Measurements from ENCODE around the gene CDA.
A peak's percentile ranks its signal among the peaks of the same experiment; 100 is the strongest.

Gene CDA

GRCh38 chr1:20648946-20649345 is 60.0 kb downstream of the CDA start:
- Histone ChIP-seq H3K9ac (no peak overlapping the region), H3K4me2 (no peak overlapping the region), H4K20me1 (peaks cover 7 to 54% (median 22%) of the 10 kb centered on the region in 11 experiments; a peak in 20 of 22 replicates), H3K9me3 (replicated peaks in 1 of 11) (no peaks in the 10 kb centered on the region), H3K36me3 (peaks cover 56 to 90% (median 70%) of the 10 kb centered on the region in 11 experiments), H3K4me1 (no peaks in the 10 kb centered on the region), H3K4me3 (no peak overlapping the region), H3K27ac (no peak overlapping the region), H3K27me3 (no peaks in the 10 kb centered on the region)
- no peak for TF ChIP-seq Cebpa-rat (IDR thresholded peaks at IDR 0.05)

DNA sequence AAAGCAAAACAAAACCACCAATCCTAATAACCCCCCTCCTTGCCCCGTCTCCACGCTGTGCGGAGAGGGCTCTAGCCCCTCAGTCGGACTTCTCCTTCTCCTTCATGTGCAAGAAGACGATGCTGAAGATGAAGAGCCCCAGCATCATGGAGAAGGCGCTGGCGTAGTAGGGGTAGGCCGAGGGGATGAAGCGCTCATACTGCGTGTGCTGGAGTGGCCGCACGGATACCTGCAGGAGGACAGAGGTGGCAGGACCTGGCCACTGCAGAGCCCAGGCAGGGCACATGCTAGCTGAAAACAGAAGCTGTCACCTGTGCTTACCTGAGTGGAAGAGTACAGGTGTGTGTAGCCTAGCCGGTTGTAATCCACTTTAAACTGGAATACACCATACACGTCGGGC is 63.4 kb downstream of the CDA start:
- TF ChIP-seq Cebpa-rat (IDR thresholded peaks at IDR 0.05), result no peak
- H3K27me3 ChIP-seq, result no peaks in the 10 kb centered on the region
- H3K4me3 ChIP-seq, result no peak overlapping the region
- H3K9me3 ChIP-seq (replicated peaks in 1 of 11), result no peaks in the 10 kb centered on the region
- peaks cover 90 to 100% (median 97%) of the 10 kb centered on the region in 11 experiments for H3K36me3 ChIP-seq
- H3K4me2 ChIP-seq, result no peak overlapping the region
- H4K20me1 ChIP-seq, result peaks cover 24 to 87% (median 53%) of the 10 kb centered on the region in 11 experiments; a peak in 21 of 22 replicates
- no peak overlapping the region for H3K27ac ChIP-seq
- H3K4me1 ChIP-seq, result no peaks in the 10 kb centered on the region
- no peak overlapping the region for H3K9ac ChIP-seq

- Histone ChIP-seq H3K27ac (no peak overlapping the region), H3K4me1 (peaks cover 2 to 13% (median 4%) of the 10 kb centered on the region in 10 experiments; a peak in 17 of 20 replicates), H3K4me2 (no peak overlapping the region), H3K9ac (no peak overlapping the region), H3K9me3 (replicated peaks in 1 of 11) (no peaks in the 10 kb centered on the region), H3K27me3 (no peaks in the 10 kb centered on the region), H4K20me1 (peaks cover 39 to 93% (median 72%) of the 10 kb centered on the region in 11 experiments; a peak in 21 of 22 replicates), H3K4me3 (no peak overlapping the region), H3K36me3 (peaks cover 98 to 100% (median 100%) of the 10 kb centered on the region in 11 experiments)
- no peak for TF ChIP-seq Cebpa-rat (IDR thresholded peaks at IDR 0.05)
Measured at GRCh38 chr1:20654104-20654690, 65.3 kb downstream of the CDA start.

GRCh38 chr1:20657024-20657423 is 68.1 kb downstream of the CDA start:
- H3K4me3 ChIP-seq, result no peak overlapping the region
- H3K27me3 ChIP-seq, result no peaks in the 10 kb centered on the region
- peaks cover 77 to 81% (median 80%) of the 10 kb centered on the region in 11 experiments for H3K36me3 ChIP-seq
- no peak overlapping the region for H3K4me2 ChIP-seq
- TF ChIP-seq Cebpa-rat (IDR thresholded peaks at IDR 0.05), result no peak
- H3K9me3 ChIP-seq (replicated peaks in 1 of 11), result no peaks in the 10 kb centered on the region
- no peak overlapping the region for H3K27ac ChIP-seq
- peak overlapping the region in 4 of 11 experiments; percentile 10 to 38 (median 15); a peak in 1 of 22 replicates for H3K9ac ChIP-seq
- peaks cover 52 to 89% (median 77%) of the 10 kb centered on the region in 11 experiments; a peak in 21 of 22 replicates for H4K20me1 ChIP-seq
- peaks cover 16 to 27% (median 20%) of the 10 kb centered on the region in 10 experiments for H3K4me1 ChIP-seq

DNA sequence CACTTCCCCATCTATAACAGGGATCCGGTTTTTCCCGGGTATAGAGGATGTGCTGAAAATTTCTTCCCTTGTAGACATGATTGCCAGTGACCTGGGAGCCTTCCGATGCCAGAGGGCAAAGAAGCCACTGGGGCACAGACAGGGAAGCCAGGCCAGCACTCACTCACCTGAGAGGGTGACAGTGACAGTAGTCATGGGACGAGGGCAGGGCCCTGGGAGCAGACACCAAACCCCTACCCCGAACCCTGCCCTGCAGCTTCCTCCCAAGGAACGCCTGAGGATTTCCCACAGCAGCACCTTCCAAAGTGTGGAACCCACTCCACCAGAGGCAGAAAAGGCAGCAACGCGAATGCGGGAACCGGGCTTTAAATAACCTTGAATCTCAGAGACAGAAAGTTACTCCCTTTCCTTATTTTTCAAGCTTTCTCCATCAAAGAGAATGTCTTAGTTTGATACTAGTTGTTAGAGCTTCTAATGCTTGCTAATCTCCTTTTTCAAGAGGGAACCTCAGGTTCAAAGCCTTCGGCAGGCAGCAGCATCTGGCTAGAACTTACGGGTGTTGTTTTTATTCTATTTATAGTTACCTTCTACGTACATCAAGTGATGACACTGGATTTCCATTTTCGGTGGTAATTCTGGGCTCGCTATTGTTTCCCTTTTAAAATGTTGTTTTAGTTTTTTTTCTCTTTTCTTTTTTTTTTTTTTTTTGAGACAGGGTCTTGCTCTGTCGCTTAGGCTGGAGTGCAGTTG is 69.4 kb downstream of the CDA start:
- peak overlapping the region in 7 of 11 experiments; percentile 3 to 87 (median 85); a peak in 4 of 22 replicates for H3K9ac ChIP-seq
- peaks cover 49 to 76% (median 65%) of the 10 kb centered on the region in 11 experiments; a peak in 21 of 22 replicates for H4K20me1 ChIP-seq
- TF ChIP-seq Cebpa-rat (IDR thresholded peaks at IDR 0.05), result no peak
- H3K4me2 ChIP-seq, result peak overlapping the region in 1 of 11 experiments; percentile 91; a peak in 2 of 22 replicates
- no peak overlapping the region for H3K27ac ChIP-seq
- no peaks in the 10 kb centered on the region for H3K27me3 ChIP-seq
- H3K4me3 ChIP-seq, result no peak overlapping the region
- H3K4me1 ChIP-seq, result peaks cover 21 to 34% (median 26%) of the 10 kb centered on the region in 10 experiments
- no peaks in the 10 kb centered on the region for H3K9me3 ChIP-seq (replicated peaks in 1 of 11)
- peaks cover 64 to 68% (median 66%) of the 10 kb centered on the region in 11 experiments for H3K36me3 ChIP-seq

DNA sequence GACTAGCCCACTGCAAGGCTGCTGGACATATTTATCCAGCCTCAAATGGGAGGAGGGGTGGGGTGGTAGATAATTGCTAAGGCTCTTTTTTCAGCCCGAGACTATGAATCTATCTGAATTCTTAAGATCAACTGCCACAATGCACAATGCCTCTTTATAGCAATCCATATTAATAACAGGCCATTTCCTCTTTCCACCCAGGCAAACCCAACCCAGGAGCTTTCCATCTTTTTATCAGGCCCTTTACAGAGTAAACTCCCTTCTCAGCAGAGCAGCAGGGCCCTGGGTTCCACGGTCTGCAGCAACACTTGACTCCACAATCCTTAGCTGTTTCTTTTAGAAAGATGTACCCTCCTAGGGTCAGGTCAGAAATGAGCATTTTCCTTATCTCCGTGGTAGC is 71.5 kb downstream of the CDA start:
- peak overlapping the region; percentile 67 to 87 (median 81) for H3K27ac ChIP-seq
- peak overlapping the region; percentile 83 to 91 (median 86) for H3K9ac ChIP-seq
- peaks cover 23 to 36% (median 27%) of the 10 kb centered on the region in 10 experiments for H3K4me1 ChIP-seq
- H3K27me3 ChIP-seq, result no peaks in the 10 kb centered on the region
- peaks cover 35 to 56% (median 46%) of the 10 kb centered on the region in 11 experiments; a peak in 21 of 22 replicates for H4K20me1 ChIP-seq
- H3K36me3 ChIP-seq, result peaks cover 44 to 48% (median 46%) of the 10 kb centered on the region in 11 experiments
- H3K4me2 ChIP-seq, result peak overlapping the region; percentile 85 to 99 (median 91)
- no peaks in the 10 kb centered on the region for H3K9me3 ChIP-seq (replicated peaks in 1 of 11)
- TF ChIP-seq Cebpa-rat (IDR thresholded peaks at IDR 0.05), result no peak
- H3K4me3 ChIP-seq, result peak overlapping the region; percentile 87 to 98 (median 92)

DNA sequence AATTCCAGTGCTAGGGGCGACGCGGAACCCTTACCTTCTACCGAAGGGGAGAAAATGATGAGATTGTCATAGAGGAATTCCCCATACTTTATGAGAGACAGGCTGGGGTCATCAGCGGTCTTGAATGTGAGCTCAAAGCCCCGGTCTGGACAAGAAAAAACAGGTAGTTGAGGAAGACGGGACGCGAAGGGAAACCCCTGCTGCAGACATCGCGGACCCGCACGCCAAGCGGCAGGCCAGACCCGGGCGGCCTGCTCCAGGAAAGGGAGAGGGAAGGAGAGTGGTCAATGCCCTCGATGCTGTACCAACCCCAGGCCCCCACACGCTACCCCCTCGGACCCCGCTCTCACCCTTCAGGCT is 71.9 kb downstream of the CDA start:
- no peaks in the 10 kb centered on the region for H3K9me3 ChIP-seq (replicated peaks in 1 of 11)
- peak overlapping the region; percentile 67 to 87 (median 81) for H3K27ac ChIP-seq
- TF ChIP-seq Cebpa-rat (IDR thresholded peaks at IDR 0.05), result no peak
- H3K9ac ChIP-seq, result peak overlapping the region; percentile 83 to 91 (median 86)
- H3K36me3 ChIP-seq, result peaks cover 39 to 43% (median 41%) of the 10 kb centered on the region in 11 experiments
- no peaks in the 10 kb centered on the region for H3K27me3 ChIP-seq
- peak overlapping the region; percentile 87 to 98 (median 92) for H3K4me3 ChIP-seq
- peaks cover 30 to 52% (median 41%) of the 10 kb centered on the region in 11 experiments; a peak in 21 of 22 replicates for H4K20me1 ChIP-seq
- H3K4me1 ChIP-seq, result peaks cover 27 to 41% (median 32%) of the 10 kb centered on the region in 10 experiments
- peak overlapping the region; percentile 85 to 99 (median 91) for H3K4me2 ChIP-seq

DNA sequence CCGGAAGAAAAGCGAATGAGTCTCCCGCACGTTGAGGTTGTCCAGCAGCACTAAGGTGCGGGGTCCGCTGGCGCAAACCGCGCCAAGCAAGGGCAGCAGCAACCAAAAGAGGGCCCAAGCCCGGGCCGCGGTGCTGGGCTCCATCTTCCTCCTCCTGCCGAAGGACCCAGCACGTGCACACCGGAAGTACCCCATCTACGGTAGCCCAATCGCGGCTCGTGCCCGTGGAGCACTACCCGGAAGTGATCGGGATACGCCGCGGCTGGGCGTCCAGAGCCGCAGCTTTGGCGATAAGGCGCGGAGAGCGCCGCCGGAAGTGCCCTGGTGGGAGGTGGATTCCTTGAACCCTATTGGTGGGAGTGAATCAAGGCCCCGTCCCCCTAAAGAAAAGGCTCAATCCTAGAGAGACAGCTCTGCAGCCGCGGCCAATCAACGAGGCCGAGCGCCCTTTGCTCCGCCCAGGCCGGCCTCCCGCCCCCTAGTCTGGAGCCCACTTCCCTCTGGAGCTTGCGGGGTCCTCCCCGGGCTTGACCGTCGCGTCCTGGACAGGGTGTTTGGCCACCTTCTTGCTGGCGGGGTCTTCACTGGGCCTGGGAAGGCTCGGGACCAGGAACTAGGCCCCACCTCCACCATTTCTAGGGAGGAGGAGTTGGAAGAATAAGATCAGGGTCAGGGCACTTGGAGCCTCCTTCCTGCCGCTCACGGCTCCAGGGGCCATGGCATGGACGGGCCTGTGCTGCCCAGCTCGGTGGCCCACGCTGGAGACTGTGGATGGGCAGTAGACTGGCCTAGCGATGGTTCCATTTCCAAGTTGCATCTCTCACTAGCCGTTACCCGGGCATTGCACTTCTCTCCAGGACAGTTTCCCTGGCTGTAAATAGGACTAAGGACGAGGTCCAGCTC is 72.6 kb downstream of the CDA start, which contains the start of gene DDOST:
TSS of gene DDOST (minus strand) at position 163 of the 903 bp plus-strand sequence. CDS start at position 144, 19 bp downstream.
- Histone ChIP-seq H3K27me3 (no peaks in the 10 kb centered on the region), H3K4me3 (peak within 1 kb of the TSS; percentile 87 to 98 (median 92)), H3K9me3 (replicated peaks in 1 of 11) (0 out of 22 replicates have a peak, but pooled peaks cover 0 to under 1% (median 0%) of the 10 kb centered on the region in 11 experiments), H3K36me3 (peaks cover 33 to 37% (median 35%) of the 10 kb centered on the region in 11 experiments), H3K9ac (peak within 1 kb of the TSS; percentile 83 to 91 (median 86)), H3K4me1 (peaks cover 32 to 47% (median 37%) of the 10 kb centered on the region in 10 experiments), H3K4me2 (peak within 1 kb of the TSS; percentile 89 to 99 (median 95)), H4K20me1 (peaks cover 24 to 45% (median 35%) of the 10 kb centered on the region in 11 experiments; a peak in 21 of 22 replicates), H3K27ac (peak within 1 kb of the TSS; percentile 67 to 87 (median 81))
- TF ChIP-seq Cebpa-rat (IDR thresholded peaks at IDR 0.05), result no peak
